Effector memory CD4-positive, alpha-beta T cell (primary cell): Measurements from ENCODE around the gene BCAR3.
"Not testable (repeated sequence)": the region's sequence is repeated elsewhere in the genome, so short reads cannot be mapped to it uniquely, and the experiment has no call there.

ENCODE experiments used
- DNase-seq, 3 donors: peaks; one replicate each; pipeline ENCODE4 v3.0.0-alpha.2; 2020
- H3K27ac ChIP-seq: 2 replicates; pipeline ENCODE4 v1.7.0; 2013; ENCODE audit warnings: mild to moderate bottlenecking, low read length, moderate library complexity; ENCODE audit not compliant: insufficient read depth, poor library complexity, severe bottlenecking
- H3K27me3 ChIP-seq: replicated peaks from 2 replicates; pipeline ENCODE4 v1.7.0; 2013; ENCODE audit warnings: mild to moderate bottlenecking, low read length; ENCODE audit not compliant: insufficient read depth, control insufficient read depth, poor library complexity, severe bottlenecking
- H3K36me3 ChIP-seq: 2 replicates; pipeline ENCODE4 v1.7.0; 2013; ENCODE audit warnings: mild to moderate bottlenecking, low read length, moderate library complexity; ENCODE audit not compliant: control insufficient read depth, insufficient read depth
- H3K4me1 ChIP-seq: 2 replicates; pipeline ENCODE4 v1.7.0; 2013; ENCODE audit warnings: low read length, mild to moderate bottlenecking; ENCODE audit not compliant: control insufficient read depth, insufficient read depth, poor library complexity, severe bottlenecking
- H3K4me3 ChIP-seq: 2 replicates; pipeline ENCODE4 v1.7.0; 2013; ENCODE audit warnings: low read length, low read depth, mild to moderate bottlenecking; ENCODE audit not compliant: insufficient read depth, poor library complexity, severe bottlenecking
- H3K9me3 ChIP-seq: 2 replicates; pipeline ENCODE4 v1.7.0; 2013; ENCODE audit warnings: mild to moderate bottlenecking, low read length, moderate library complexity; ENCODE audit not compliant: control insufficient read depth

The BCAR3 gene

GRCh38 chr1:93554883-93555872, 126.5 kb downstream of the BCAR3 start:
- no peaks in the 10 kb centered on the region for H3K27me3 ChIP-seq
- H3K27ac ChIP-seq = no peak overlapping the region
- H3K4me3 ChIP-seq = no peak overlapping the region
- no peaks in the 10 kb centered on the region for H3K36me3 ChIP-seq
- no peaks in the 10 kb centered on the region for H3K9me3 ChIP-seq
- H3K4me1 ChIP-seq = peaks cover 6% of the 10 kb centered on the region
- DNase-seq = no peak

GRCh38 chr1:93553886-93554490, 127.6 kb downstream of the BCAR3 start:
- H3K9me3 ChIP-seq, H3K27ac ChIP-seq, H3K27me3 ChIP-seq, H3K4me1 ChIP-seq, DNase-seq, H3K36me3 ChIP-seq, H3K4me3 ChIP-seq: not testable (repeated sequence)

- DNase-seq = no peak
- no peak overlapping the region for H3K4me3 ChIP-seq
- H3K36me3 ChIP-seq = no peaks in the 10 kb centered on the region
- no peaks in the 10 kb centered on the region for H3K27me3 ChIP-seq
- no peaks in the 10 kb centered on the region for H3K9me3 ChIP-seq
- H3K4me1 ChIP-seq = peaks cover 6% of the 10 kb centered on the region
- no peak overlapping the region for H3K27ac ChIP-seq
These were observed 128.7 kb downstream of the BCAR3 start for GRCh38 chr1:93552741-93553455.

GRCh38 chr1:93549811-93550210, 131.8 kb downstream of the BCAR3 start:
- no peak for DNase-seq
- H3K36me3 ChIP-seq = no peaks in the 10 kb centered on the region
- H3K9me3 ChIP-seq = no peaks in the 10 kb centered on the region
- no peak overlapping the region for H3K4me3 ChIP-seq
- peaks cover under 1% of the 10 kb centered on the region for H3K4me1 ChIP-seq
- H3K27ac ChIP-seq = no peak overlapping the region
- H3K27me3 ChIP-seq = no peaks in the 10 kb centered on the region

- Histone ChIP-seq H3K27me3 (no peaks in the 10 kb centered on the region), H3K4me1 (no peaks in the 10 kb centered on the region), H3K4me3 (no peak overlapping the region), H3K27ac (no peak overlapping the region), H3K36me3 (no peaks in the 10 kb centered on the region), H3K9me3 (no peaks in the 10 kb centered on the region)
- DNase-seq = no peak
These were observed 132.5 kb downstream of the BCAR3 start for GRCh38 chr1:93549131-93549530.

- DNase-seq = no peak
- Histone ChIP-seq H3K9me3 (no peaks in the 10 kb centered on the region), H3K27ac (no peak overlapping the region), H3K4me3 (no peak overlapping the region), H3K27me3 (no peaks in the 10 kb centered on the region), H3K36me3 (no peaks in the 10 kb centered on the region), H3K4me1 (no peaks in the 10 kb centered on the region)
These were observed 135.3 kb downstream of the BCAR3 start for GRCh38 chr1:93546162-93546863.

GRCh38 chr1:93542398-93542797, 139.2 kb downstream of the BCAR3 start:
- Histone ChIP-seq H3K36me3 (no peaks in the 10 kb centered on the region), H3K4me3 (no peak overlapping the region), H3K27me3 (no peaks in the 10 kb centered on the region), H3K4me1 (no peaks in the 10 kb centered on the region), H3K9me3 (no peaks in the 10 kb centered on the region), H3K27ac (no peak overlapping the region)
- no peak for DNase-seq

- H3K9me3 ChIP-seq = no peaks in the 10 kb centered on the region
- no peaks in the 10 kb centered on the region for H3K27me3 ChIP-seq
- no peaks in the 10 kb centered on the region for H3K4me1 ChIP-seq
These were observed 140.6 kb downstream of the BCAR3 start for GRCh38 chr1:93541045-93541444.

GRCh38 chr1:93537924-93538323, 143.7 kb downstream of the BCAR3 start:
- H3K27me3 ChIP-seq = no peaks in the 10 kb centered on the region
- DNase-seq = no peak
- no peaks in the 10 kb centered on the region for H3K4me1 ChIP-seq
- no peaks in the 10 kb centered on the region for H3K36me3 ChIP-seq
- no peak overlapping the region for H3K4me3 ChIP-seq
- no peak overlapping the region for H3K27ac ChIP-seq
- H3K9me3 ChIP-seq = no peaks in the 10 kb centered on the region

More at GRCh38 chr1:93541045-93541444, 140.6 kb downstream of the BCAR3 start:
- Histone ChIP-seq H3K27ac (no peak overlapping the region), H3K4me3 (no peak overlapping the region), H3K36me3 (no peaks in the 10 kb centered on the region)
- DNase-seq = no peak
